Esophagus muscularis mucosa (tissue), 4 donors: ENCODE data around the gene PLGRKT. TPM values are rescaled to one million over a fixed set of nuclear protein-coding genes. Genes with fewer than 3 reads are reported as not detected.
"Not testable (repeated sequence)": the region's sequence is repeated elsewhere in the genome, so short reads cannot be mapped to it uniquely, and the experiment has no call there.

Experiments used
- DNase-seq: peaks from one replicate; pipeline ENCODE4 v3.0.0-alpha.2; 2017; ENCODE audit errors: extremely low spot score
- H3K27ac ChIP-seq, 4 donors: fragments of 200-600 bp; sonication (generic); replicated peaks in 1 of 4; 1 replicate in 3 of 4; 2 replicates in 1 of 4; pipeline ENCODE4 v1.5.1; 2016 to 2019; ENCODE audit warnings: mild to moderate bottlenecking in 1 of 4
- H3K27me3 ChIP-seq, 4 donors: fragments of 200-600 bp; sonication (generic); one replicate each; pipeline versions ENCODE4 v1.5.1 to v1.6.0; 2016 to 2019
- H3K36me3 ChIP-seq, 4 donors: fragments of 200-600 bp; sonication (generic); one replicate each; pipeline ENCODE4 v1.5.1; 2016 to 2019
- H3K4me1 ChIP-seq, 4 donors: fragments of 200-600 bp; sonication (generic); one replicate each; pipeline ENCODE4 v1.5.1; 2016 to 2019
- H3K4me3 ChIP-seq, 4 donors: fragments of 200-600 bp; sonication (generic); 1 replicate in 2 of 4; 2 replicates in 2 of 4; pipeline ENCODE4 v1.5.1; 2016 to 2019; ENCODE audit warnings: mild to moderate bottlenecking in 4 of 4, moderate library complexity in 1 of 4
- H3K9me3 ChIP-seq, 4 donors: fragments of 200-600 bp; sonication (generic); 1 replicate in 3 of 4; 2 replicates in 1 of 4; pipeline ENCODE4 v1.5.1; 2016 to 2019
- EP300 ChIP-seq: sonication (generic); formaldehyde crosslinking; IDR thresholded peaks from one replicate; pipeline ENCODE4 v1.6.1; 2017; ENCODE audit warnings: antibody characterized with exemption
- POLR2A ChIP-seq: fragments of 450-650 bp; IDR thresholded peaks from one replicate; pipeline ENCODE4 v1.6.1; 2017; ENCODE audit warnings: antibody characterized with exemption, moderate library complexity, mild to moderate bottlenecking, low read depth
- POLR2AphosphoS5 ChIP-seq, 2 donors: sonication (generic); formaldehyde crosslinking; IDR thresholded peaks; one replicate each; pipeline ENCODE4 v1.6.1; 2017; ENCODE audit warnings: antibody characterized with exemption in 2 of 2
- WGBS: methylation state at CpG from one replicate; pipeline ENCODE4 v1.1.5; 2018; 5-methylcytosine and 5-hydroxymethylcytosine counted together
- intact Hi-C: fragments of 100-400 bp; cut with DNase I; formaldehyde crosslinking; loops from one replicate; pipeline ENCODE4 v1.15.1; 2023
- total RNA-seq, 4 donors: library from RNA; depleted of rRNA; stranded (reverse); fragments of >200 nt; gene quantifications; one replicate each; pipeline versions ENCODE4 v1.1.0 to v1.2.1, GENCODE V29; 2016
- TF ChIP-seq, protein P1 (sequence below), 3 experiments: fragments of 200-600 bp in 2 of 3; fragments of 450-650 bp in 1 of 3; sonication (generic) in 2 of 3; IDR thresholded peaks; one replicate each; pipeline ENCODE4 v1.5.1; 2017 to 2019; ENCODE audit warnings: antibody characterized with exemption in 3 of 3, mild to moderate bottlenecking in 2 of 3, moderate library complexity in 1 of 3

PLGRKT gene
- total RNA-seq, 4 donors from 2014 or later: 11.1 to 18.3 (median 11.7) TPM

DNA sequence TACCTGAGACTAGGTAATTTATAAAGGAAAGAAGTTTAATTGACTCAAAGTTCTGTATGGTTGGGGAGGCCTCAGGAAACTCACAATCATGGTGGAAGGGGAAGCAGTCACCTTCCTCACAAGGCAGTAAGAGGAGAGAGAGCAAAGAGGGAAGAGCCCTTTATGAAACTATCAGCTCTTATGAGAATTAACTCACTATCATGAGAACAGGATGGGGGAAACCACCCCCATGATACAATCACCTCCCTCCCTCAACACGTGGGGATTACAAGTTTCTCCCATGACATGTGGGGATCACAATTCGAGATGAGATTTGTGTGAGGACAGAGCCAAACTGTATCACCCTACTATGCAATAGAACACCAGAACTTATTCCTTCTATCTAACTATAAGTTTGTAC, 40.5 kb upstream of the PLGRKT start:
- Histone ChIP-seq H3K4me1 (no peaks in the 10 kb centered on the region), H3K36me3 (no peaks in the 10 kb centered on the region), H3K4me3 (no peak overlapping the region), H3K27me3 (no peaks in the 10 kb centered on the region), H3K9me3 (no peaks in the 10 kb centered on the region), H3K27ac (no peak overlapping the region)
- 68% methylated on average over 2 of the region's 2 CpGs for WGBS
- no peak for DNase-seq
- intact Hi-C loops: no loop called here
- no peak for TF ChIP-seq POLR2AphosphoS5 (IDR thresholded peaks at IDR 0.05)
- no peak for TF ChIP-seq EP300
- TF ChIP-seq, protein P1, sequence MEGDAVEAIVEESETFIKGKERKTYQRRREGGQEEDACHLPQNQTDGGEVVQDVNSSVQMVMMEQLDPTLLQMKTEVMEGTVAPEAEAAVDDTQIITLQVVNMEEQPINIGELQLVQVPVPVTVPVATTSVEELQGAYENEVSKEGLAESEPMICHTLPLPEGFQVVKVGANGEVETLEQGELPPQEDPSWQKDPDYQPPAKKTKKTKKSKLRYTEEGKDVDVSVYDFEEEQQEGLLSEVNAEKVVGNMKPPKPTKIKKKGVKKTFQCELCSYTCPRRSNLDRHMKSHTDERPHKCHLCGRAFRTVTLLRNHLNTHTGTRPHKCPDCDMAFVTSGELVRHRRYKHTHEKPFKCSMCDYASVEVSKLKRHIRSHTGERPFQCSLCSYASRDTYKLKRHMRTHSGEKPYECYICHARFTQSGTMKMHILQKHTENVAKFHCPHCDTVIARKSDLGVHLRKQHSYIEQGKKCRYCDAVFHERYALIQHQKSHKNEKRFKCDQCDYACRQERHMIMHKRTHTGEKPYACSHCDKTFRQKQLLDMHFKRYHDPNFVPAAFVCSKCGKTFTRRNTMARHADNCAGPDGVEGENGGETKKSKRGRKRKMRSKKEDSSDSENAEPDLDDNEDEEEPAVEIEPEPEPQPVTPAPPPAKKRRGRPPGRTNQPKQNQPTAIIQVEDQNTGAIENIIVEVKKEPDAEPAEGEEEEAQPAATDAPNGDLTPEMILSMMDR (IDR thresholded peaks at IDR 0.05): no peak
- TF ChIP-seq POLR2A: no peak

DNA sequence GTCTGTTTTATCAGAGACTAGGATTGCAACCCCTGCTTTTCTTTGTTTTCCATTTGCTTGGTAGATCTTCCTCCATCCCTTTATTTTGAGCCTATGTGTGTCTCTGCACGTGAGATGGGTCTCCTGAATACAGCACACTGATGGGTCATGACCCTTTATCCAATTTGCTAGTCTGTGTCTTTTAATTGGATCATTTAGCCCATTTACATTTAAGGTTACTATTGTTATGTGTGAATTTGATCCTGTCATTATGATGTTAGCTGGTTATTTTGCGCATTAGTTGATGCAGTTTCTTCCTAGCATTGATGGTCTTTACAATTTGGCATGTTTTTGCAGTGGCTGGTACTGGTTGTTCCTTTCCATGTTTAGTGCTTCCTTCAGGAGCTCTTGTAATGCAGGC, 37.9 kb upstream of the PLGRKT start:
- H3K27ac ChIP-seq, DNase-seq, H3K27me3 ChIP-seq, intact Hi-C loops, H3K4me1 ChIP-seq, H3K4me3 ChIP-seq, H3K9me3 ChIP-seq, H3K36me3 ChIP-seq: not testable (repeated sequence)
- 93% methylated on average over 2 of the region's 2 CpGs for WGBS

DNA sequence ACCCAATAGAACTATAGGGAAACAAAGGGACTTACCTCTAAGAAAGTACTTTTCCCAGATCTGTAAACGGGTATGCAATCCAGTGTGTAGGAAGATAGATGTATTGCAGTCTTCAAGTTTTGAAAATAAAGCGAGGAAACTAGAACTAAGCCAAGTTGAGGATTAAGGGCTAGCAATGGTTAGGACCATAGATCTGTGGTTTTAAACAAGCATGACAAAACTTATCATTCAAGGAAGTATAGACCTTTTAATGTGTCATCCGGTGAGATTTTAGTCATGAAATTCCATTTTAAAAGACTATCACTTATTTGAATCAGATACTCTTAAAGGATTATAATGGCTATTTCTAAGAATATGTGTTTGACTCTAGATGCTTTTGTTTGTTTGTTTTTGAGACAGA, 33.1 kb upstream of the PLGRKT start:
- intact Hi-C loops: no loop called here
- Histone ChIP-seq H3K4me3 (no peak overlapping the region), H3K9me3 (no peaks in the 10 kb centered on the region), H3K36me3 (peaks cover 0 to 29% (median 3%) of the 10 kb centered on the region in 4 donors), H3K4me1 (peaks cover 0 to 14% (median 10%) of the 10 kb centered on the region in 4 donors), H3K27me3 (no peaks in the 10 kb centered on the region), H3K27ac (no peak overlapping the region)
- TF ChIP-seq, protein P1 (IDR thresholded peaks at IDR 0.05): no peak
- no peak for TF ChIP-seq POLR2AphosphoS5 (IDR thresholded peaks at IDR 0.05)
- no peak for TF ChIP-seq POLR2A
- TF ChIP-seq EP300: no peak
- no peak for DNase-seq
- WGBS: 91% methylated on average over 3 of the region's 3 CpGs

DNA sequence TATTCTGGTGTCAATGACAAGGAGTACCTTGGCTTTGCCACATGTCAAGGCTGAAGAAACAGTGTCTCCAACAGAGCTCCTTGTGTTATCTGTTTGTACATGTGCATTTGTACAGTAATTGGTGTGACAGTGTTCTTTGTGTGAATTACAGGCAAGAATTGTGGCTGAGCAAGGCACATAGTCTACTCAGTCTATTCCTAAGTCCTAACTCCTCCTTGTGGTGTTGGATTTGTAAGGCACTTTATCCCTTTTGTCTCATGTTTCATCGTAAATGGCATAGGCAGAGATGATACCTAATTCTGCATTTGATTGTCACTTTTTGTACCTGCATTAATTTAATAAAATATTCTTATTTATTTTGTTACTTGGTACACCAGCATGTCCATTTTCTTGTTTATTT, 32.4 kb upstream of the PLGRKT start:
- Histone ChIP-seq H3K36me3 (peaks cover 0 to 36% (median 3%) of the 10 kb centered on the region in 4 donors), H3K27ac (no peak overlapping the region), H3K27me3 (no peaks in the 10 kb centered on the region), H3K9me3 (no peaks in the 10 kb centered on the region), H3K4me3 (no peak overlapping the region), H3K4me1 (peaks cover 0 to 14% (median 10%) of the 10 kb centered on the region in 4 donors)
- intact Hi-C loops: no loop called here
- TF ChIP-seq POLR2A (no peak), EP300 (no peak), POLR2AphosphoS5 (IDR thresholded peaks at IDR 0.05) (no peak)
- TF ChIP-seq, protein P1 (IDR thresholded peaks at IDR 0.05): no peak
- DNase-seq: no peak
- WGBS: 93% methylated on average over 1 of the region's 1 CpG

DNA sequence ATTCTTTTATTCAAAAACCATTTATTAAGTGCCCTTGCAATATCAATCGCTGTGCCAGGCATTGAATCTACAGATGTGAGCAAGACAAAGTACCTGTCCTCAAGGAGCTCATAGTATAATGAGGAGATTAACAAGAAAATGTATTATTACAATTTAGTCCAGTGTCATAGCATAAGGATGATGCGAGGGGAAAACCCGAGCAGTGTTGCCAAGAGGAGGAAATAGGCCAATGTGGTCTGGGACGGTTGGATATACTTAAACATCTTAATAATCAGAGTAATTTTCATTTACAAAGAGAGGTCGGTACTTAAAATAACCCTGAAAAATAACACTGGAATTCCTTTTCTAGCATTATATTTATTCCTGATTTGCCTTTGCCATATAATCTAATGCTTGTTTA, 31.1 kb upstream of the PLGRKT start:
- 44% methylated on average over 5 of the region's 5 CpGs for WGBS
- intact Hi-C loops: no loop called here
- H3K9me3 ChIP-seq: no peaks in the 10 kb centered on the region
- no peak overlapping the region for H3K27ac ChIP-seq
- no peaks in the 10 kb centered on the region for H3K27me3 ChIP-seq
- TF ChIP-seq, protein P1 (IDR thresholded peaks at IDR 0.05): no peak
- TF ChIP-seq POLR2A: no peak
- peaks cover 0 to 14% (median 10%) of the 10 kb centered on the region in 4 donors for H3K4me1 ChIP-seq
- no peak for DNase-seq
- no peak overlapping the region for H3K4me3 ChIP-seq
- peaks cover 0 to 46% (median 9%) of the 10 kb centered on the region in 4 donors for H3K36me3 ChIP-seq
